GM12878 (cell line): ENCODE data around the gene DUOXA1. TPM values are rescaled to one million over a fixed set of nuclear protein-coding genes. Genes with fewer than 3 reads are reported as not detected.

ENCODE experiments used
- EGR1 ChIP-seq, 2 experiments: IDR thresholded peaks; 1 replicate in 1 of 2; 2 replicates in 1 of 2; pipeline ENCODE4 v1.6.1; 2011 to 2012; ENCODE audit warnings: low read depth in 2 of 2, low read length in 2 of 2, borderline replicate concordance in 1 of 2, mild to moderate bottlenecking in 1 of 2, moderate library complexity in 1 of 2
- HDAC2 ChIP-seq: fragments of 200-600 bp; sonication (generic); IDR thresholded peaks from 2 replicates; pipeline ENCODE4 v1.6.1; 2017
- HDAC6 ChIP-seq: fragments of 200-600 bp; sonication (generic); IDR thresholded peaks from one replicate; pipeline ENCODE4 v1.8.0; 2017; ENCODE audit warnings: antibody characterized with exemption; ENCODE audit not compliant: unreplicated experiment
- IRF4 ChIP-seq: IDR thresholded peaks from 2 replicates; pipeline ENCODE4 v1.6.1; 2011; ENCODE audit warnings: low read depth, low read length
- MEF2A ChIP-seq: IDR thresholded peaks from 2 replicates; pipeline ENCODE4 v1.6.1; 2011; ENCODE audit warnings: low read depth, mild to moderate bottlenecking, low read length, moderate library complexity; ENCODE audit not compliant: insufficient read depth
- RCOR1 ChIP-seq: conservative IDR thresholded peaks from 2 replicates; pipeline ENCODE4 v1.6.1; 2012; ENCODE audit warnings: low read depth, low read length, improper control_type of control experiment
- SIN3A ChIP-seq: IDR thresholded peaks from 2 replicates; pipeline ENCODE4 v1.6.1; 2012; ENCODE audit warnings: low read depth, low read length, improper control_type of control experiment
- SIX5 ChIP-seq: IDR thresholded peaks from 2 replicates; pipeline ENCODE4 v1.6.1; 2011; ENCODE audit warnings: mild to moderate bottlenecking, low read depth, low read length, moderate library complexity; ENCODE audit not compliant: severe bottlenecking
- YBX1 ChIP-seq: fragments of 450-650 bp; IDR thresholded peaks from 2 replicates; pipeline ENCODE4 v1.6.1; 2016; ENCODE audit warnings: antibody characterized with exemption
- ZNF217 ChIP-seq: fragments of 450-650 bp; IDR thresholded peaks from 2 replicates; pipeline ENCODE4 v1.6.1; 2017; ENCODE audit warnings: antibody characterized with exemption, mild to moderate bottlenecking
- ZNF592 ChIP-seq: fragments of 450-650 bp; IDR thresholded peaks from 2 replicates; pipeline ENCODE4 v1.6.1; 2017; ENCODE audit warnings: mild to moderate bottlenecking, moderate library complexity
- polyA plus RNA-seq, 11 experiments: library from polyadenylated mRNA; depleted of rRNA in 4 of 11; unstranded in 6 of 11; stranded (reverse) in 5 of 11; fragments of >200 nt; fragmentation: Nextera tagmentation in 4 of 11; fragmentation: Illumina TruSeq in 1 of 11; extraction: Ambion mirVana in 4 of 11; extraction: Trizol in 1 of 11; gene quantifications; 1 replicate in 1 of 11; 2 replicates in 10 of 11; pipeline versions ENCODE4 v1.2.1 to v1.2.3, GENCODE V29; 2011 to 2016; ENCODE audit warnings: inconsistent platforms in 2 of 11, missing spikeins in 2 of 11, low read depth in 1 of 11
- total RNA-seq, 4 experiments: library from RNA; depleted of rRNA in 3 of 4; stranded (reverse); fragments of >200 nt in 3 of 4; fragmentation: Illumina TruSeq in 1 of 4; extraction: Trizol in 1 of 4; gene quantifications; 2 replicates each; pipeline versions ENCODE4 v1.2.1 to v1.2.3, GENCODE V29; 2013 to 2021
- TF ChIP-seq, protein P1 (sequence below): fragments of 450-650 bp; conservative IDR thresholded peaks from 2 replicates; pipeline ENCODE4 v1.6.1; 2017; ENCODE audit warnings: mild to moderate bottlenecking, moderate library complexity

DUOXA1 gene
- total and polyA plus RNA-seq, 10 of the 15 experiments (the other 5 are each of a cell fraction or from before 2014, with no cell fraction given): 0.08 TPM; not detected in 9

DNA sequence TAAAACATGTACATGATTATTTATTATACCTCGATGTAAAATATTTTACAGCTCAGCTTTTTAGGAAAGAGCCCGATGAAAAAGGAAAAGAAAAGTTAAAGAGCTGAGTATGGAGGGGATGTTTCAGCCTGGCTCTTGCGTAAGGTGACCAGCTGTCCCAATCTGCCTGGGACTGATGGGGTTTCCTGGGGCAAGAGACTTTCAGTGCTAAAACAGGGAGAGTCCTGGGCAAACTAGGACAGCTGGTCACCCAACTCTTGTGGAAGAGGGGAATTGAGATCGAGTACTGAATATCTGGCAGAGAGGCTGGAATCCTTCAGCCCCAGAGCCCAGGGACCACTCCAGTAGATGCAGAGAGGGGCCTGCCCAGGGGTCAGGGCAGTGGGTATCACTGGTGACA lies 36.7 kb downstream of the DUOXA1 start (continued):
- TF ChIP-seq ZNF592: no peak
- no peak for TF ChIP-seq IRF4
- TF ChIP-seq SIN3A: no peak
- TF ChIP-seq, protein P1, sequence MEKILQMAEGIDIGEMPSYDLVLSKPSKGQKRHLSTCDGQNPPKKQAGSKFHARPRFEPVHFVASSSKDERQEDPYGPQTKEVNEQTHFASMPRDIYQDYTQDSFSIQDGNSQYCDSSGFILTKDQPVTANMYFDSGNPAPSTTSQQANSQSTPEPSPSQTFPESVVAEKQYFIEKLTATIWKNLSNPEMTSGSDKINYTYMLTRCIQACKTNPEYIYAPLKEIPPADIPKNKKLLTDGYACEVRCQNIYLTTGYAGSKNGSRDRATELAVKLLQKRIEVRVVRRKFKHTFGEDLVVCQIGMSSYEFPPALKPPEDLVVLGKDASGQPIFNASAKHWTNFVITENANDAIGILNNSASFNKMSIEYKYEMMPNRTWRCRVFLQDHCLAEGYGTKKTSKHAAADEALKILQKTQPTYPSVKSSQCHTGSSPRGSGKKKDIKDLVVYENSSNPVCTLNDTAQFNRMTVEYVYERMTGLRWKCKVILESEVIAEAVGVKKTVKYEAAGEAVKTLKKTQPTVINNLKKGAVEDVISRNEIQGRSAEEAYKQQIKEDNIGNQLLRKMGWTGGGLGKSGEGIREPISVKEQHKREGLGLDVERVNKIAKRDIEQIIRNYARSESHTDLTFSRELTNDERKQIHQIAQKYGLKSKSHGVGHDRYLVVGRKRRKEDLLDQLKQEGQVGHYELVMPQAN: no peak
- TF ChIP-seq YBX1: no peak
- TF ChIP-seq ZNF217: no peak
- no peak for TF ChIP-seq EGR1 (IDR thresholded peaks at IDR 0.05; ENCODE audit: borderline replicate concordance in 1 of 2, low read depth in 2 of 2, low read length in 2 of 2)
- no peak for TF ChIP-seq SIX5
- no peak for TF ChIP-seq RCOR1
- TF ChIP-seq HDAC2: no peak
- TF ChIP-seq HDAC6: no peak
- TF ChIP-seq MEF2A: no peak
